Effector memory CD4-positive, alpha-beta T cell (primary cell): ENCODE results near the gene RNF2.
"Not testable (repeated sequence)": the region's sequence is repeated elsewhere in the genome, so short reads cannot be mapped to it uniquely, and the experiment has no call there.

ENCODE experiments used
- DNase-seq, 3 donors: peaks; one replicate each; pipeline ENCODE4 v3.0.0-alpha.2; 2020
- H3K27ac ChIP-seq: 2 replicates; pipeline ENCODE4 v1.7.0; 2013; ENCODE audit warnings: mild to moderate bottlenecking, low read length, moderate library complexity; ENCODE audit not compliant: insufficient read depth, poor library complexity, severe bottlenecking
- H3K27me3 ChIP-seq: replicated peaks from 2 replicates; pipeline ENCODE4 v1.7.0; 2013; ENCODE audit warnings: mild to moderate bottlenecking, low read length; ENCODE audit not compliant: insufficient read depth, control insufficient read depth, poor library complexity, severe bottlenecking
- H3K36me3 ChIP-seq: 2 replicates; pipeline ENCODE4 v1.7.0; 2013; ENCODE audit warnings: mild to moderate bottlenecking, low read length, moderate library complexity; ENCODE audit not compliant: control insufficient read depth, insufficient read depth
- H3K4me1 ChIP-seq: 2 replicates; pipeline ENCODE4 v1.7.0; 2013; ENCODE audit warnings: low read length, mild to moderate bottlenecking; ENCODE audit not compliant: control insufficient read depth, insufficient read depth, poor library complexity, severe bottlenecking
- H3K4me3 ChIP-seq: 2 replicates; pipeline ENCODE4 v1.7.0; 2013; ENCODE audit warnings: low read length, low read depth, mild to moderate bottlenecking; ENCODE audit not compliant: insufficient read depth, poor library complexity, severe bottlenecking
- H3K9me3 ChIP-seq: 2 replicates; pipeline ENCODE4 v1.7.0; 2013; ENCODE audit warnings: mild to moderate bottlenecking, low read length, moderate library complexity; ENCODE audit not compliant: control insufficient read depth
- total RNA-seq, 3 donors: gene quantifications; one replicate each; lab custom pipeline; 2026; lab: John Stamatoyannopoulos, UW

Gene RNF2
- 19.0 to 24.9 (median 21.9) reads per million in 3 donors for total RNA-seq

DNA sequence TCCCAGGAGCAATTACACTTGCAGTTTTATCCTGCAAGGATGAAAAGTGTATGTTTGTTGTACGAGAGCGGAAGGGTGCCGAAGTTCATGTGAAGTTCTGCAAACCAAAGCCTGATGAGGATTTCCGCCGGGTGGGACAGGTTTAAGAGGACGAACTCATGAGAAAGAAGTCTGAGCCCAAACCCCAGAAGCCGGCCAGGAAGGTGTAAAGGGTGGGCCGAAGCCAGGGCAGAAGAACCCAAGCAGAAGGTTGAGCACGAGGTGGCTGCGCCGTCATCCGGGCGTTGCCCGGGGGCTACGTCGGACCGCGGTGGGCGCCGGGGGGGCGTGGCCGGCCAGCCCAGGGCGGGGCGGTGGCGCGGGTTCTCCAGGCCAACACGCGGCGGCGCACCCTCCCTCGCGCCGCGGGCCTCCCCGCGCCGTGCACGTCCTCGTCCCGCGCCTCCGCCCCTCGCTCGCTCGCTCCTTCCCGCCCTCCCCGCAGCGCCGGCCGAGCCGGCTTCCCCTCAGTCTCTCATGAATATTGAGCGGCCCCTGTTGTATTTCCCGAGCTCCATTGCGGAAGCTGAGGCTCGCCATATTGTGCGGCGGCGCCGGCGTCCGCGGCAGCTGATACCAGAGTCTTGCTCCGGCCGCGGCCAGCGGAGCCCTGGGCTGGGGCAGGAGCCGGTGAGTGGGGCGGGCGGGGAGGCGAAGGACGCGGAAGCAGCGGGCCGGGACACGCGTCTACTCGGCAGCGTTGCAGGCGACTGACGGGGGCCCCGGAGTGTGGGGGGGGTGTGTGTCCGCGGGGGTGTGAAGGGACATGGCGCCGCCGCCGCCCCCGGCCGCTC lies at the start of gene RNF2:
Gene RNF2, plus strand, starts transcription at position 578 of the 833 bp plus-strand sequence. CDS start 41,996 bp downstream, outside the sequence.
- Histone ChIP-seq H3K27me3 (no peaks in the 10 kb centered on the region), H3K4me3 (peak within 1 kb of the TSS; percentile 97), H3K27ac (peak within 1 kb of the TSS; percentile 75), H3K4me1 (peaks cover 7% of the 10 kb centered on the region), H3K36me3 (no peaks in the 10 kb centered on the region), H3K9me3 (no peaks in the 10 kb centered on the region)
- DNase-seq: peak; percentile 71 to 76 (median 73)

DNA sequence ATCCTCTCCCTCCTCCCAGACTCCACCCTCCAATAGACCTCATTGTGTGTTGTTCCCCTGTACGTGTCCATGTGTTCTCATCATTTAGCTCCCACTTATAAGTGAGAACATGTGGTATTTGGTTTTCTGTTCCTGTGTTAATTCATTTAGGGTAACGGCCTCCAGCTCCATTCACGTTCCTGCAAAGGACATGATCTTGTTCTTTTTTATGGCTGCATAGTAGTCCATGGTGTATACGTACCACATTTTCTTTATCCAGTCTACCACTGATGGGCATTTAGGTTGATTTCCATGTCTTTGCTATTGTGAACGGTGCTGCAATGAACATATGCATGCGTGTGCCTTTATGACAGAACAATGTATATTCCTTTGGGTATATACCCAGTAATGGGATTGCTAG lies 45.4 kb upstream of the RNF2 start:
- H3K27me3 ChIP-seq, H3K4me1 ChIP-seq, DNase-seq, H3K9me3 ChIP-seq, H3K27ac ChIP-seq, H3K36me3 ChIP-seq, H3K4me3 ChIP-seq: not testable (repeated sequence)

DNA sequence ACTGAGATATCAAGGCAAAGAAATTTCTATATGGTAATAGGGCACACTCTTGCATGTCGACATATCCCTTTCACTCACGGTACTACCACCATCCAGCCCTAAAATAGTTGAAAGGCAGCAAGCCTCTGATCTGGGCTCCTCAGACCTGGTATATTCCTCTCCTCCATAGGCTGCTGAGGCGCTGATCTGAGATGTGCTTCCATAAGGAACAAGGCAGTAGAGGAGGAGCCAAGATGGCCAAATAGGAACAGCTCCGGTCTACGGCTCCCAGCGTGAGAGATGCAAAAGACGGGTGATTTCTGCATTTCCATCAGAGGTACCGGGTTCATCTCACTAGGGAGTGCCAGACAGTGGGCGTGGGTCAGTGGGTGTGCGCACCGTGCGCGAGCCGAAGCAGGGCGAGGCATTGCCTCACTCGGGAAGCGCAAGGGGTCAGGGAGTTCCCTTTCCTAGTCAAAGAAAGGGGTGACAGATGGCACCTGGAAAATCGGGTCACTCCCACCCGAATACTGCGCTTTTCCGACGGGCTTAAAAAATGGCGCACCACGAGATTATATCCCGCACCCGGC lies 44.0 kb upstream of the RNF2 start:
- not testable (repeated sequence) for H3K27me3 ChIP-seq, H3K36me3 ChIP-seq, H3K27ac ChIP-seq, DNase-seq, H3K4me3 ChIP-seq, H3K4me1 ChIP-seq, H3K9me3 ChIP-seq

DNA sequence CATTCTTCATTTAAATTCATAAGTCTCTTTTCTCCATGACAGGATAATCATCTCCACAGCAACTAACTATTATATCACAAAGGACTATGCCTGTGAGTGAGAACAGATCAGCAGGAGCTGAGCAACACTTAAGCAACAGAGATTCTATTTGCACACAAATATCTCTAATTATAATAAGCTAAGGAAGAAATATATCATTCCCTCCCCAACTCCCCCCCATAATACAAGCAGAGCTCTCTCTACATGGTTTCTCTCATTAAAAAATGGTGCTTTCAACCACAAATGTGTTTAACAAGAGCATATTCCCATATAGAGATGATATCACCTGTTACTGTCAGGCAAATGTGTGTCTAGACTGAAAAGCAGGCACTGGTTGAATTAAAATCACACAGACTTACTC lies 36.5 kb upstream of the RNF2 start:
- no peaks in the 10 kb centered on the region for H3K9me3 ChIP-seq
- H3K36me3 ChIP-seq: no peaks in the 10 kb centered on the region
- DNase-seq: no peak
- no peaks in the 10 kb centered on the region for H3K4me1 ChIP-seq
- no peak overlapping the region for H3K4me3 ChIP-seq
- no peak overlapping the region for H3K27ac ChIP-seq
- no peaks in the 10 kb centered on the region for H3K27me3 ChIP-seq

DNA sequence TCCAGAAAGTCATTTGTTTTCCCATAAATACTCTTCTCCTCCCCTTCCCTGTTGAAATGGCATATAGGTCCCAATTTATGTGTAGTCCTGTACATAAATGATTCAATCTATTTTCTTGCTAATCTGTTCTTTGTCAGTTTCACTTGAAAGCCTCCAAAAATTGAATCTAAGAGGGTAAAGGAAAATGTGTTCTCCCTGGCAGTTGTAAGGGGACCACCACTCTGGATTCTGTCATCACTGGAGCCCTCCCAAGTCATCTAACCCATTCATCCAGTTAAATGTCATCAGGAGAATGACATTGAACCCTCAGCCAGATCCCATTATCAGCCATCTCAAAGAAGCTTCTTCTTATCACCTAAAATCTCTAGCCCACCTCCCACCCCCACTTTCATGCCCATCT lies 35.0 kb upstream of the RNF2 start:
- DNase-seq: no peak
- Histone ChIP-seq H3K27ac (no peak overlapping the region), H3K9me3 (no peaks in the 10 kb centered on the region), H3K36me3 (no peaks in the 10 kb centered on the region), H3K4me3 (no peak overlapping the region), H3K27me3 (no peaks in the 10 kb centered on the region), H3K4me1 (no peaks in the 10 kb centered on the region)

DNA sequence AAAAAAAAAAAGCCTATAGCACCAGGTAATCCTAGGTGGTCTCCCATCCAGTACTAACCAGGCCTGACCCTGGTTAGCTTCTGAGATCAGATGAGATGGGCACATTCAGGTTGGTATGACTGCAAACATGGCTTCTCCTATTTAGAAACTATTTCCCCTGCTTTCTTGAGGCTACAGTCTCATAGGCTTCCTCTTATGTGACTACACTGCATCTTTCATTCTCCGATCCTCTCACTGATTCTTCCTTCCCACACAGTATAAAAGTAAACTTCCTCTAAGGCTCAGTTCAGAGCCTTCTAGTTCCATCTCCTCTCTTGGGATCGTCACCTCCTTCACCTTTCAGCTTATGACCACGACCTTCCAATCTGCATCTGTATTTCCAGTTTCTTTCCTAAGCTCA lies 30.4 kb upstream of the RNF2 start:
- Histone ChIP-seq H3K4me3 (no peak overlapping the region), H3K4me1 (no peaks in the 10 kb centered on the region), H3K27ac (no peak overlapping the region), H3K9me3 (no peaks in the 10 kb centered on the region), H3K36me3 (no peaks in the 10 kb centered on the region), H3K27me3 (no peaks in the 10 kb centered on the region)
- DNase-seq: no peak

DNA sequence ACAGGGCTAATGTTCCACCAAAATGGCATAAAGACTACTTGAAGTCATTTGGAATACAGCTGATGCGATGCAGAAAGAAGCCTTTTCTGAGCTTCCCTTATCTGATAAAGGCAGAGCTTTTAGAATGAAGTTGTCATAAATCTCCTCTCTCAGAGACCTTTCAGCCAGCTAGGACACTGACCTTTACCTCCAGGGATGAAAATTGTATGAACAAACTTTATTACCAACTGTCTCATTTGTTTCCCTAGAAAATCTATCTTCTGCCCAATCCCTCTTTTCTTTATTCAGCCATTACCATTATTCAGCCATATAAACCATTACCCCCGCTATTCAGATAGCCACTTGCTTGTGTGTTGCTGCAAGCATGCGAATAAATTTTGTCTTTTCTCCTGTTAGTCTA lies 29.7 kb upstream of the RNF2 start:
- no peaks in the 10 kb centered on the region for H3K27me3 ChIP-seq
- H3K36me3 ChIP-seq: no peaks in the 10 kb centered on the region
- no peak for DNase-seq

DNA sequence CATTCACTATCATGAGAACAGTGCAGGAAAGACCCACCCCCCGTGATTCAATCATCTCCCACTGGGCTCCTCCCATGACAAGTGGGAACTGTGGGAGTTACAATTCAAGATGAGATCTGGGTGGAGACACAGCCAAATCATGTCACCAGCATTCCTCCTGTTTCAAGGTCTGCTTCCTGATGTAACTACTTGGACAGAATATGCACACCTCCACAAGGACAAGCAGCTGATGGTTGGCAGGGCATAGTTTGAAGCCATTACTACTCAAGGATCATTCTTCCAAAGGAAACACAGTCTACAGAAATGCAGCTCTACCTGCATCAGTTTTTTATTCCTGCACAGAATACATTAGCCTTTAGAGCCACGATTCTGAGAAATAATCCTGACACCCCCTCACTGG lies 28.5 kb upstream of the RNF2 start:
- H3K9me3 ChIP-seq: no peaks in the 10 kb centered on the region
- H3K27me3 ChIP-seq: no peaks in the 10 kb centered on the region
- DNase-seq: no peak
- no peaks in the 10 kb centered on the region for H3K36me3 ChIP-seq
- H3K27ac ChIP-seq: no peak overlapping the region
- no peaks in the 10 kb centered on the region for H3K4me1 ChIP-seq
- no peak overlapping the region for H3K4me3 ChIP-seq

More for the DNA sequence above, 29.7 kb upstream of the RNF2 start:
- H3K4me1 ChIP-seq: no peaks in the 10 kb centered on the region
- no peak overlapping the region for H3K4me3 ChIP-seq
- no peak overlapping the region for H3K27ac ChIP-seq
- no peaks in the 10 kb centered on the region for H3K9me3 ChIP-seq

DNA sequence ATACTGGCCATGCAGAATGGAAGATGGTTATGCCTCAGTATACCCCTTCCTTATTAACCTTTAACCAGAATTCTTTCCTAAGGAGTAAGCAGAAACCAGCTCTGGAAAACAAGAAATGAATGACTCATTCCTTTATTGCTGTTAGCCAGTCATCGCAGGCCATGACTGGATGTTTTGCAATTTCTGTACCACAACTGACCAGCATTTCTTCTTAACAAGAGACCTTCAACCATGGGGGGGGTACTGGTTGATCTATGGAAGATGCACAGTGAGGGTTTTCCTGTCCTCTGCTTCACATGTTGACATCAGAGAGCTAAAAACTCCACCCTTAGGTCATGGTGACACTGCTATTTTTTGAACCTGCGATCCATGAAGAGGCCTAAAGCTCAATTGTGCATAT lies 28.0 kb upstream of the RNF2 start:
- no peak for DNase-seq
- no peaks in the 10 kb centered on the region for H3K9me3 ChIP-seq
- H3K27me3 ChIP-seq: no peaks in the 10 kb centered on the region
- H3K4me1 ChIP-seq: no peaks in the 10 kb centered on the region
- no peak overlapping the region for H3K27ac ChIP-seq
- H3K4me3 ChIP-seq: no peak overlapping the region
- H3K36me3 ChIP-seq: no peaks in the 10 kb centered on the region

DNA sequence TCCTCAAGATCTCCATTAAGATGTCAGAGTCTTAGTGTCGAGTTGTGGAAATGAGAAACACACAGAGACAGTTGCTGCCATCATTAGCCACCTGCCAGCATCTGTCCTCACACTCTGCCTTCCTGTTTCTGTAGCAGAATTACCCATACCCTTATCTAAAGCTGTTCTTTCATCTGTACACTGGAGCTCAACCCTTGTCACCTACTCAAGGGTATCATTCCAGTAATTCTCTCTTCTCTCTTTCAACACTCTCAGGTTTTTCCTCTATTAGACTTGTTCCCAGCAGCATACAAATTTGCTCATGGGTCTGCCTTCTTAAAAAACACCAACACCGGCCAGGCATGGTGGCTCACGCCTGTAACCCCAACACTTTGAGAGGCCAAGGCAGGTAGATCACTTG lies 27.4 kb upstream of the RNF2 start:
- Histone ChIP-seq H3K4me3 (no peak overlapping the region), H3K27me3 (no peaks in the 10 kb centered on the region), H3K9me3 (no peaks in the 10 kb centered on the region), H3K36me3 (no peaks in the 10 kb centered on the region), H3K4me1 (no peaks in the 10 kb centered on the region), H3K27ac (no peak overlapping the region)
- DNase-seq: no peak
